ENCODE measurements around the gene PPM1F.

PPM1F gene

GRCh38 chr22:21936151-21936775 is 16.4 kb downstream of the PPM1F start:
- DNase-seq (ENCODE audit: low read depth, low spot score) = no peak
- CTCF ChIA-PET = interaction anchor here (0.8 to 20.0 kb wide), 17 partner anchors 8 to 229 kb away, joined by 3 to 268 read pairs (median 9); partner anchors contain the start of gene PPM1F
- no peak for TF ChIP-seq CTCF (IDR thresholded peaks at IDR 0.05; ENCODE audit: insufficient read depth, low read length, missing control alignments)
- no peak overlapping the region for H3K4me3 ChIP-seq (ENCODE audit: low read depth, low read length)
- POLR2A ChIA-PET = no interaction called here

DNA sequence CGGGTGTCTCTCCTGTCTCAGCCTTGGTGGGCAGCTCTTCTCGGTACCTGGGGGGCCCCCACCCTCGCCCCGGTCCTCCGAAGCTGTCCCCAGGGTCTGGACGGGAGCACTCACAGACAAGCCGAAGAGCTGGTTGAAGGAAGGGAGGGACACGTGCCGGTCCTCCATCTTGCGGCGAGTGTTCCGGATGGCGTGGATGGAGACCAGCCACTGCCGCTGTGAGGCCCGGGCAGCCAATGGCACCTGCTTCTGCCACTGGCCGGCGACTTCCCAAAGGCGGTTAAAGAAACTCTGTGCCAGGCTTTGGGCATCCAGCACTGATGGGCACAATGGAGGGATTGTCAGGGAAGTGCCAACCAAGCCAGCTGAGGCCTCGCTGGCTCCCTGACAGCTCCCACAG is 18.7 kb downstream of the PPM1F start:
- no peak for DNase-seq (ENCODE audit: low read depth, low spot score)
- no peak for TF ChIP-seq CTCF (IDR thresholded peaks at IDR 0.05; ENCODE audit: insufficient read depth, low read length, missing control alignments)
- ChIA-PET CTCF (interaction anchor here (1.3 kb wide), 1 partner anchor 15 kb away, joined by 3 read pairs; no protein-coding TSS in a partner anchor), POLR2A (no interaction called here)
- no peak overlapping the region for H3K4me3 ChIP-seq (ENCODE audit: low read depth, low read length)

- POLR2A ChIA-PET = no interaction called here
- no peak for DNase-seq (ENCODE audit: low read depth, low spot score)
- no peak for TF ChIP-seq CTCF (IDR thresholded peaks at IDR 0.05; ENCODE audit: insufficient read depth, low read length, missing control alignments)
- no peak overlapping the region for H3K4me3 ChIP-seq (ENCODE audit: low read depth, low read length)
- CTCF ChIA-PET = interaction anchor here (1.3 kb wide), 1 partner anchor 14 kb away, joined by 3 read pairs; no protein-coding TSS in a partner anchor
Measured at GRCh38 chr22:21933413-21933812, 19.2 kb downstream of the PPM1F start.

DNA sequence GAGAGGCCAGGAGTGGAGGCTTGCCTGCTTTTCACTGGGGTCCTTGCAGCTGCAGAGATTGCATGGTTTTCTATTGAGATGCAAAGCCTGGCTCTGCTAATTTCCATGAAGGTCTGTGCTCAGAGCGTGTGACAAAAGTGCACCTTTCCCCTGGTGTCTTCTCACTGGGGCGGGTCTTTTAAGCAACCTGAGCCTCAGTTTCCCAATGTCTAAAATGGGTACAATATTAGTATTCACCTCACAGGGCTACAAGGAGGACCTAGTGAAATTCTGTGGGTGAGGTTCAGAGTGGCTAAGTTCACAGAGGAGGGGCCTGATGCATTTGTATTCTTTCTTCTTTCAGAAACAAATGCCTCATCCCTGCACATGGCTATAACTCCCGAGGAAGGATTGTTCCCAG is 20.3 kb downstream of the PPM1F start:
- H3K4me3 ChIP-seq (ENCODE audit: low read depth, low read length) = no peak overlapping the region
- POLR2A ChIA-PET = no interaction called here
- TF ChIP-seq CTCF (IDR thresholded peaks at IDR 0.05; ENCODE audit: insufficient read depth, low read length, missing control alignments) = no peak
- CTCF ChIA-PET = interaction anchor here (0.5 to 0.7 kb wide), 2 partner anchors 105 to 217 kb away, joined by 3 to 4 read pairs; no protein-coding TSS in a partner anchor
- no peak for DNase-seq (ENCODE audit: low read depth, low spot score)

- ChIA-PET CTCF (no interaction called here), POLR2A (no interaction called here)
- no peak overlapping the region for H3K4me3 ChIP-seq (ENCODE audit: low read depth, low read length)
- TF ChIP-seq CTCF (IDR thresholded peaks at IDR 0.05; ENCODE audit: insufficient read depth, low read length, missing control alignments) = no peak
- no peak for DNase-seq (ENCODE audit: low read depth, low spot score)
Measured at GRCh38 chr22:21931056-21931455, 21.6 kb downstream of the PPM1F start.

DNA sequence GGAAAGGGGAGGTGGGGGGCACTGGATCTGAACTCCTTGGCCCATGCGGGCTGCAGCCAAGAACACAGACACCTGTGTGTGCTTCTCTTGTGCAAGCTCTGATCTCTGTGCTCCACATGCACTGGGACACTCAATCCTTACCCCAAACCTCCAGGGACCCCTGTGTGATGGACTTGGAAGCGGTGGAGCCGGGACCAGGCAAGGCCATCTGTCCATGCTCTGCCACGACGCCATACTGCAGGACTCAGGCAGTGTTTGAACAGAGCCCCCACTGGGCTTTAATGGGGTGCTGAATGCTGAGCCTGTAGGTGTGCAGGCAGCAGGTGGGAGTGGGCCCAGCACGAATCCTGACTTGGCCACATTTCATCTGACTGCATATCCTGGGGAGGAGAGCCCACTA is 23.4 kb downstream of the PPM1F start:
- CTCF ChIA-PET = interaction anchor here (4.4 kb wide), 1 partner anchor 9 kb away, joined by 30 read pairs; no protein-coding TSS in a partner anchor
- TF ChIP-seq CTCF (IDR thresholded peaks at IDR 0.05; ENCODE audit: insufficient read depth, low read length, missing control alignments) = no peak
- H3K4me3 ChIP-seq (ENCODE audit: low read depth, low read length) = no peak overlapping the region
- POLR2A ChIA-PET = no interaction called here
- no peak for DNase-seq (ENCODE audit: low read depth, low spot score)
